BJ (cell line): ENCODE measurements around the gene CDK12. TPM values are rescaled to one million over a fixed set of nuclear protein-coding genes. Genes with fewer than 3 reads are reported as not detected.

Experiments used
- CTCF ChIA-PET: fragments of 350-600 bp; formaldehyde crosslinking; extraction: SDS; loops from one replicate; lab custom pipeline; 2021; ENCODE audit warnings: antibody characterized with exemption, inconsistent platforms; lab: Yijun Ruan, JAX
- POLR2A ChIA-PET: fragments of 300-600 bp; sonication (Branson Sonifier 250); formaldehyde crosslinking; extraction: SDS; loops from one replicate; lab custom pipeline; 2021; ENCODE audit warnings: antibody characterized with exemption; lab: Charles Lee
- DNase-seq: peaks from one replicate; pipeline ENCODE4 v3.0.0-alpha.2; 2011; ENCODE audit warnings: low read depth
- H3K27me3 ChIP-seq: 2 replicates; pipeline ENCODE4 v1.6.0; 2011; ENCODE audit warnings: low read length; ENCODE audit not compliant: control insufficient read depth, insufficient read depth
- H3K36me3 ChIP-seq: 2 replicates; pipeline ENCODE4 v1.5.1; 2011; ENCODE audit warnings: low read length; ENCODE audit not compliant: control insufficient read depth, insufficient read depth
- H3K4me3 ChIP-seq: 2 replicates; pipeline ENCODE4 v1.5.1; 2011; ENCODE audit warnings: low read depth, mild to moderate bottlenecking, control low read depth, low read length
- CTCF ChIP-seq: IDR thresholded peaks from 2 replicates; pipeline ENCODE4 v1.5.1; 2011; ENCODE audit warnings: low read depth, mild to moderate bottlenecking, control low read depth, inconsistent platforms, low read length, moderate library complexity; ENCODE audit not compliant: insufficient read depth
- polyA plus RNA-seq: library from polyadenylated mRNA; depleted of rRNA; stranded (reverse); fragments of >200 nt; gene quantifications from 2 replicates; pipeline ENCODE4 v1.2.3, GENCODE V29; 2011

Gene CDK12
- polyA plus RNA-seq, 1 experiment: 16.6 TPM

- no peak overlapping the region for H3K4me3 ChIP-seq
- peaks cover 10% of the 10 kb centered on the region for H3K36me3 ChIP-seq
- H3K27me3 ChIP-seq: no peaks in the 10 kb centered on the region
- POLR2A ChIA-PET: no interaction called here
- no peak for DNase-seq
- no peak for TF ChIP-seq CTCF
- CTCF ChIA-PET: no interaction called here
Measured at GRCh38 chr17:39507511-39507910, 46.2 kb downstream of the CDK12 start.

- no peak for TF ChIP-seq CTCF
- Histone ChIP-seq H3K36me3 (peaks cover 6% of the 10 kb centered on the region), H3K4me3 (no peak overlapping the region), H3K27me3 (no peaks in the 10 kb centered on the region)
- CTCF ChIA-PET: interaction anchor here (0.7 kb wide), 1 partner anchor 19 kb away, joined by 3 read pairs; no protein-coding TSS in a partner anchor
- POLR2A ChIA-PET: no interaction called here
- DNase-seq: no peak
Measured at GRCh38 chr17:39508987-39509386, 47.7 kb downstream of the CDK12 start.

GRCh38 chr17:39513309-39513708 is 52.0 kb downstream of the CDK12 start:
- POLR2A ChIA-PET: no interaction called here
- no peak for DNase-seq
- Histone ChIP-seq H3K36me3 (peaks cover 14% of the 10 kb centered on the region), H3K27me3 (no peaks in the 10 kb centered on the region), H3K4me3 (no peak overlapping the region)
- CTCF ChIA-PET: no interaction called here
- TF ChIP-seq CTCF: no peak

GRCh38 chr17:39513915-39514314 is 52.6 kb downstream of the CDK12 start:
- Histone ChIP-seq H3K4me3 (no peak overlapping the region), H3K36me3 (peaks cover 14% of the 10 kb centered on the region), H3K27me3 (no peaks in the 10 kb centered on the region)
- ChIA-PET CTCF (no interaction called here), POLR2A (no interaction called here)
- no peak for DNase-seq
- TF ChIP-seq CTCF: no peak

GRCh38 chr17:39517224-39517623 is 55.9 kb downstream of the CDK12 start:
- no peaks in the 10 kb centered on the region for H3K27me3 ChIP-seq
- ChIA-PET POLR2A (no interaction called here), CTCF (no interaction called here)
- no peak for TF ChIP-seq CTCF
- no peak for DNase-seq
- no peak overlapping the region for H3K4me3 ChIP-seq
- H3K36me3 ChIP-seq: peaks cover 19% of the 10 kb centered on the region
